Measurements from ENCODE around the gene CAD.

CAD gene

DNA sequence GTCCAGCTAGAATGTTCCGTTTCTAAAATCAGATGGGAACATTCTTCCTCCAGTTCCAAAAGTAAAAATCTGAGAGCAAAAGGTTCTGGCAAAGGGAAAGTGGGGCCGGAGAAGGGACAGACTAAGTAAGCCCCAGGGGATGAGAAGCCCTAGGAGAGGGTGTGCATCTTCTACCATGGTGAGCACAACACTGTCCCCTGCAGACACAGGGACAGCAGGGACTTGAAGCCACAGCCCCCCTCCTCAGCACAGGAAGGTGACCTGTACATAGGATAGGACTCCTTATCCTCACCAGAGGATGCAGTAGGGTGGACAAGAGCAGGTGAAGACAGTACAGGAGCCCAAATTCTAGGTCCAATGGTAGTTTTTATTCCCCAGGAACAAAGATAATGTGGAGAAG is 17.9 kb upstream of the CAD start:
- DNase-seq, result no peak

GRCh38 chr2:27201675-27202074 is 15.5 kb upstream of the CAD start:
- no peak for DNase-seq

GRCh38 chr2:27202854-27203253 is 14.3 kb upstream of the CAD start:
- DNase-seq, result no peak

DNA sequence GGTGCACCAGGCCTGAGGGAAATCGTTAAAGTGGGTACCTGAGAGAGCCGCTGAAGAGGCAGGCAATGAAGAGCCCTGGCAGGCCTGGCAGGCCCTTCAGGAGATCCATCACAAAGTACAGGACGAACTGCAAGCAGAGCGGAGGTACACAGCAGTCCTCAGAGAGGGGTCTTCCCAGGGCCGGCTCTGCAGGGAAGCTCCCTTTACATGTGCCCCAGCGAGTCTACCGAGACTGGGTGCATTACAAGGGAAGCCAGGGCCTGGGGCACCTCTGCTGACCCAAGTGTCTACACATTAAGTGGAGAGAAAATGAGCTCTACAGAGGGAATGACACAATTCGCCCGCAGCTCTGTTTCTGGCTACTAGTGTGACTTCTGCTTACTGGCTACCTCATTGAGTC is 13.4 kb upstream of the CAD start:
- no peak for DNase-seq

DNA sequence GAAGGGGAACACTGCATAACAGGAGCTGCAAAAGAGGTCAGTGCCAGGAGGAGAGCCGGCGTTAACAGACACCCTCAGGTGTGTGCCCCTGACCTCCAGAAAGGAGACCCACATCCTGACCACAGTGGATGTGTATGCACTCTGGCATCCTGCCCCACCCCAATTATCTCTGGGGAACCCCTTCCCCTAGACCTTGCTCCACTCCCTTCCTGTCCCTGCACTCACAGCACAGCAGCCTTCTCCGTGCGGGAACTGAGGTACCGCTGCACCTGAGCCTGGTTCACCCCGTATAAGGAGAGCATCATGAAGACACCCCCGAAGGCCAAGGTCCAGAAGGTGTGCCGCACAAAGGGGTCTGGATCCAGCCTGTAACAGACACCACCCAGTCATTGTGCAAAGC is 12.6 kb upstream of the CAD start:
- no peak for DNase-seq

DNA sequence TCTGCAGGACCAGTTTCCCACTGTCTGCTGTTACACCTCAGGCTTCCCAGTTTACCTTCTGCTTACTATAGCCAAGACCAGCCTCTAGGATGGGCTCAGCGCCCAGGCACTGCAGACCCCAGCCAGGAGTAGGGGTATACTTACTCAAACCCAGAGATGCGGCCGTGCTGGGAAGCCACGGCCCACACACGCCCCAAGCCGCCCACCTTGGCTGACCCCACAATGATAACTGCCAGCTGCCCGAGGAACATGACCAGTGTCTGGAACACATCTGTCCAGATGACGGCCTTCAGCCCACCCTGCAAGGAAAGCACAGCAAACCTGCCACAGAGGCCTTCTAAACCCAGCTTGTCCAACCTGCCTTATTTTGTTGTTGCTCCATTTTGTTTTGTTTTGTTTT is 12.0 kb upstream of the CAD start:
- no peak for DNase-seq

DNA sequence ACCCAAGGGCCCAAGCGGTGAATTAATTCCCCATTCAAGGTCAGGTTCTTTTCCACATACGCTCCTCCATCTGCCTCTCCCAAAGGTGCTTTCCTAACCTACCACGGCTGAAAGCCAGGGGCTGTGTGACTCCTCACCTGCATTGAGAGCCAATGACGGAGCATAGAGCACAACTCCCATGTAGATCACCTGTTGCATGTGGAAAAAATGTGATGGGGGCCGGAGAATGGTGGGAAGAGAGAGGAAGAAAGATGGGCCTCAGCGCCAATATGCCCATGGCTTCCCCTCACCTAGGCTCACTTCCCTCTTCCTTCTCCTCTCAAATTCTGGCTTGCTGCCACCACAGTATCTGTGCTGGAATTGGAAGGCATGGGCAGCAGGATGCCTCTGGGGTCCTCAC is 10.8 kb upstream of the CAD start:
- no peak for DNase-seq

DNA sequence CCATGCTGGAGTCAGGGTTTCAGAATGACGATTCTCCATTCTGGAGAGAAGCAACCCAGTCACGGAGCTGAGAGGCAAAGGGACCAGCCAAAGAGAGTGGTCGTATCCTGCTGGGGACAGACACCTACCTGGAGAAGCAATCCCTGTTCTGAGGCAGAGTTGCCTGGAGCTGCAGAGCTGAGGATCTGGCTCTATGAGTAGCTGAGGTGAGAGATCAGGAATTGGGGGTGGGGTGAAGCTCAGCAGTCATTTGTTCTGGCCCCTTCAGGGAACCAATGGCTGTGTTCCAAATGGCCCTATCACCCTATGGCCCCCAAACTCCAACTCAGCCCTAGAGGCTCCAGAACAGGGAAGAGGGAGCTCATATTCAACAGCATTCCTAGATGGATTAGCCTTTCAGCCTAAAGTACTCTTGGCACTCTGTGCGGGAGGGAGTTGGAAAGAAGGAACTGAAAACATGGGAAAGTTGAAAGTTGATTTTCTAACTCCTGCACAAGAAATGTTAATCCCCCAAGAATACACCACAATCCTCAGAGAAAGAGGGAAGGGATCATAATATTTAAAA is 8.6 kb upstream of the CAD start:
- DNase-seq, result no peak

- no peak for DNase-seq
These were observed 7.4 kb upstream of the CAD start for GRCh38 chr2:27209621-27210401.

- no peak for DNase-seq
These were observed 5.8 kb upstream of the CAD start for GRCh38 chr2:27211241-27211942.

- peak; percentile 93 for DNase-seq
These were observed 5.1 kb upstream of the CAD start, which contains the start of the genes ATRAID and SLC5A6 for GRCh38 chr2:27211943-27212625. Gene ATRAID (plus strand): TSS chr2:27212041. CDS start chr2:27212369, 328 bp downstream. Gene SLC5A6 (minus strand): TSS chr2:27212268. CDS start chr2:27207650, 4,618 bp downstream.

- no peak for DNase-seq
These were observed 4.3 kb upstream of the CAD start for GRCh38 chr2:27212626-27213471.

- DNase-seq, result no peak
These were observed 2.2 kb upstream of the CAD start for GRCh38 chr2:27214941-27215340.

- no peak for DNase-seq
These were observed 592 bp upstream of the CAD start for GRCh38 chr2:27216416-27217137.

DNA sequence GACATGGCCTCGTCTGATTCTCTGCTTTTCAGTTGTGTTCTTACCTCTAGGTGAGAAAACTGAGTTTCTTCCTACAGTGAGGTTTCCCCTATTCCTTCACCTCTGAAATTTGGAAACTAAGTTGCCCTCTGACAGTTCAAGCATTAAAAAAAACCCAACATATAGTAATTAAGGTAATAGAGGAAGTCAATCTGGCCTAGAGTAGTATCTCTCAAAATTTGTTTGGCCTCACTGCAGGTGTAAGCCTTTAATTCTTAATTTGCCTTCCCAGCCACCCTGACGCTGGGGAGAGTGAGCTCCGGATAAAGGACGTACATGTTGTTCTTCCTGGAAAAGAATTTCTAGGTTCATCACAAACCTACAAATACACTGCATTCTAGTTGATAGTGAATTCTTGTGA is 1.4 kb downstream of the CAD start:
- DNase-seq, result no peak

- DNase-seq, result no peak
These were observed 1.9 kb downstream of the CAD start for GRCh38 chr2:27219091-27219490.

DNA sequence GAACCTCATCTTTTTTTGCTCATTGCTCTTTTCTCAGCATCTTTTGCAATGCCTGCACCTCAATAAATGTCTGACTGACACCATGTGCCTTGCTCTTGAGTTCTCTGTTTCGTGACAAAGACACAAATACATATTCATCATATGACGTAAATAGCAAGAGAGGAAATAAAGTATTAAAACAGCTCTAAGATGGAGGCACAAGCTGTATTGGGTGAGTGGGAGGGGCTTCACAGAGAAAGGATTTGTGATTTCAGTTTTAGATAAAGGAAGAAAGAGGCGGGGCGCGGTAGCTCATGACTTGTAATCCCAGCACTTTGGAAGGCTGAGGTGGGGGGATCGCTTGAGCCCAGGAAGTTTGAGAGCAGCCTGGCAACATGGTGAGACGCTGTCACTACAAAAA is 2.9 kb downstream of the CAD start:
- no peak for DNase-seq

GRCh38 chr2:27221166-27221565 is 4.0 kb downstream of the CAD start:
- no peak for DNase-seq

DNA sequence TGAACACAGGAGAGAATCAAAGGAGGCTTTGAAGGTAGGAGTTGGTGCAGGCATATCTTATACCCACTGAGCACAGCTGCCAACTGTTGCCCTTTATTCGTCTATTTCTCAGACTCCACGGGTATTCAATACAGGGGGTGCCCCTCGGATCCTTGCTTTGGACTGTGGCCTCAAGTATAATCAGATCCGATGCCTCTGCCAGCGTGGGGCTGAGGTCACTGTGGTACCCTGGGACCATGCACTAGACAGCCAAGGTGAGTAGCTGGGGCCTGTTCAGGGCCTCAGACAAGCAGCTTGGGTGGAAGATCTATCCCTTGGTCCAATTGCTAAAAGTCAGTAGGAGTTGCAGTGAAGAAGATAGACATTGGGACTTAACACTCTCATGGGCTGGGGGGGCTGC is 5.2 kb downstream of the CAD start:
- DNase-seq, result no peak

DNA sequence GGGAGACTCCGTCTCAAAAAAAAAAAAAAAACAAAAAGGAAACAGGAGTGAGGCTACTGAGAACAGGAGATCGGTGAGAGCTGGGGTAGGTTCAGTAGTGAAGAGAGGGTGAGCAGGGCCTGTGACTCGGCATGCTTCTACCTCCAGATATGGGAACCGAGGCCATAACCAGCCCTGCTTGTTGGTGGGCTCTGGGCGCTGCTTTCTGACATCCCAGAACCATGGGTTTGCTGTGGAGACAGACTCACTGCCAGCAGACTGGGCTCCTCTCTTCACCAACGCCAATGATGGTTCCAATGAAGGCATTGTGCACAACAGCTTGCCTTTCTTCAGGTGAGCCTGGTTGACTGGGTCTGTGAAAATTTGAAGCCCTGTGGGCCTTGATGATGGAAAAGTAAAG is 6.2 kb downstream of the CAD start:
- no peak for DNase-seq

GRCh38 chr2:27225526-27225925 is 8.4 kb downstream of the CAD start:
- DNase-seq, result no peak

DNA sequence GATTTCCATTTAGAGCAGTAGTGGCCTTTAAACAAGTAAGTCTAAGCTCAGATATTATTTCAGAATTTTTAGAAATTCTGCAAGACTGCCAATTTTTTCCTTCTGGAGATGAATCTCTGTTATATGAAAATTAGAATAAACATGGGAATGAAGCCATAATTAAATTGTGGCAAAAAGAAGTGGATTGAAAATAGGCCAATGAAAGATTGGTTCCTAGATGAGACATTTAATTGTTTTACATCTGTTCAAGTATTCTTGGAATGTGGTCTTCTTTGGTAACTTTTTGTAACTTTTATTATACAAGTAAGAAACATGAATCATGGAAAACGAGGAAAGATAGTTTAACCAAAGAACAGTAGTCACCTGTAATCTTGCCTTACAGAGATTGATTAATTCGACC is 10.3 kb downstream of the CAD start:
- no peak for DNase-seq

Measured in left hindlimb (tissue), 1 donor.